GM12878 (cell line): ENCODE results near the gene PHF14.

Experiments
- CTCF ChIP-seq, 3 experiments: IDR thresholded peaks in 2 of 3; conservative IDR thresholded peaks in 1 of 3; 2 replicates each; pipeline ENCODE4 v1.5.1; 2011; ENCODE audit warnings: low read depth in 3 of 3, low read length in 3 of 3, mild to moderate bottlenecking in 3 of 3, control low read depth in 2 of 3, moderate library complexity in 2 of 3, inconsistent platforms in 1 of 3, mixed read lengths in 1 of 3; ENCODE audit not compliant: control insufficient read depth in 2 of 3, insufficient read depth in 1 of 3; ENCODE audit errors: extremely low read depth in 1 of 3
- EP300 ChIP-seq, 2 experiments: fragments of 150-350 bp in 1 of 2; IDR thresholded peaks; 2 replicates each; pipeline ENCODE4 v1.6.1; 2011 to 2012; ENCODE audit warnings: low read depth in 2 of 2, low read length in 2 of 2, borderline replicate concordance in 1 of 2, improper control_type of control experiment in 1 of 2, inconsistent platforms in 1 of 2; ENCODE audit not compliant: control insufficient read depth in 1 of 2
- NBN ChIP-seq: fragments of 450-650 bp; IDR thresholded peaks from 2 replicates; pipeline ENCODE4 v1.6.1; 2016
- POLR2A ChIP-seq: IDR thresholded peaks from 2 replicates; pipeline ENCODE4 v1.6.1; 2011; ENCODE audit warnings: low read depth, mild to moderate bottlenecking, low read length
- POU2F2 ChIP-seq: IDR thresholded peaks from 3 replicates; pipeline ENCODE4 v1.6.1; 2011; ENCODE audit warnings: low read depth, mild to moderate bottlenecking, low read length, borderline replicate concordance
- RAD51 ChIP-seq: fragments of 450-650 bp; IDR thresholded peaks from 2 replicates; pipeline ENCODE4 v1.6.1; 2016; ENCODE audit warnings: moderate library complexity, mild to moderate bottlenecking, inconsistent platforms
- SIN3A ChIP-seq: IDR thresholded peaks from 2 replicates; pipeline ENCODE4 v1.6.1; 2012; ENCODE audit warnings: low read depth, low read length, improper control_type of control experiment
- TAF1 ChIP-seq: IDR thresholded peaks from 2 replicates; pipeline ENCODE4 v1.6.1; 2011; ENCODE audit warnings: mild to moderate bottlenecking, low read depth, low read length, borderline replicate concordance

GRCh38 chr7:11170175-11170574 is 196.5 kb downstream of the PHF14 start:
- TF ChIP-seq SIN3A (no peak), RAD51 (no peak), POU2F2 (no peak), CTCF (IDR thresholded peaks at IDR 0.05 in 2 of 3, conservative IDR thresholded peaks at IDR 0.05 in 1 of 3; ENCODE audit: control insufficient read depth in 2 of 3, extremely low read depth in 1 of 3, insufficient read depth in 1 of 3, low read depth in 3 of 3, low read length in 3 of 3) (no peak), EP300 (IDR thresholded peaks at IDR 0.05; ENCODE audit: borderline replicate concordance in 1 of 2, control insufficient read depth in 1 of 2, low read depth in 2 of 2, low read length in 2 of 2) (no peak), NBN (no peak), POLR2A (no peak), TAF1 (no peak)
